HG03432 (cell line): ENCODE measurements around the gene CXCR4.
"Not testable (repeated sequence)": the region's sequence is repeated elsewhere in the genome, so short reads cannot be mapped to it uniquely, and the experiment has no call there.

Source experiments
- ATAC-seq: cut with Tn5 transposase; IDR thresholded peaks from one replicate; pipeline ENCODE4 v1.9.1; 2021; ENCODE audit warnings: mild to moderate bottlenecking, moderate library complexity; ENCODE audit not compliant: unreplicated experiment

Gene CXCR4

GRCh38 chr2:136115183-136115761, 2.7 kb downstream of the CXCR4 start:
- no peak for ATAC-seq

GRCh38 chr2:136114382-136114781, 3.6 kb downstream of the CXCR4 start:
- no peak for ATAC-seq

- no peak for ATAC-seq
Measured at GRCh38 chr2:136113209-136113971, 4.6 kb downstream of the CXCR4 start.

GRCh38 chr2:136112317-136113208, 5.4 kb downstream of the CXCR4 start:
- no peak for ATAC-seq

GRCh38 chr2:136111711-136112110, 6.2 kb downstream of the CXCR4 start:
- ATAC-seq: no peak

- no peak for ATAC-seq
Measured at GRCh38 chr2:136110526-136110925, 7.4 kb downstream of the CXCR4 start.

GRCh38 chr2:136108463-136108862, 9.5 kb downstream of the CXCR4 start:
- no peak for ATAC-seq

GRCh38 chr2:136107051-136108033, 10.6 kb downstream of the CXCR4 start:
- ATAC-seq: peak; percentile 87

- ATAC-seq: no peak
Measured at GRCh38 chr2:136106505-136106904, 11.4 kb downstream of the CXCR4 start.

GRCh38 chr2:136104977-136105376, 13.0 kb downstream of the CXCR4 start:
- ATAC-seq: no peak

- no peak for ATAC-seq
Measured at GRCh38 chr2:136101042-136101441, 16.9 kb downstream of the CXCR4 start.

- ATAC-seq: no peak
Measured at GRCh38 chr2:136098441-136098840, 19.5 kb downstream of the CXCR4 start.

- ATAC-seq: no peak
Measured at GRCh38 chr2:136093583-136093982, 24.4 kb downstream of the CXCR4 start.

GRCh38 chr2:136091899-136092298, 26.1 kb downstream of the CXCR4 start:
- ATAC-seq: no peak

GRCh38 chr2:136087901-136088460, 30.0 kb downstream of the CXCR4 start:
- ATAC-seq: not testable (repeated sequence)

- ATAC-seq: no peak
Measured at GRCh38 chr2:136086253-136087016, 31.5 kb downstream of the CXCR4 start.

GRCh38 chr2:136085453-136086209, 32.3 kb downstream of the CXCR4 start:
- ATAC-seq: no peak

- no peak for ATAC-seq
Measured at GRCh38 chr2:136081582-136082210, 36.3 kb downstream of the CXCR4 start.
